Measurements from ENCODE around the gene TMEM201. TPM values are rescaled to one million over a fixed set of nuclear protein-coding genes. Genes with fewer than 3 reads are reported as not detected.

TMEM201 gene
- total and polyA plus RNA-seq, 2 of the 13 experiments (the other 11 are each of a cell fraction or from before 2014, with no cell fraction given) = 1.5 to 8.2 TPM

GRCh38 chr1:9657521-9658032, 68.9 kb downstream of the TMEM201 start:
- FAIRE-seq (no peak), ATAC-seq (no peak)
- POLR2A ChIA-PET = interaction anchor here (0.6 kb wide), 1 partner anchor 326 kb away, joined by 3 read pairs; no protein-coding TSS in a partner anchor

GRCh38 chr1:9658199-9658598, 69.5 kb downstream of the TMEM201 start:
- in situ Hi-C loops (cut with HindIII; ENCODE audit: extremely low pct_ligation_motif_present, low pct_unique_long_range_greater_than_20kb) (no loop called here), intact Hi-C loops (cut with micrococcal nuclease; ENCODE audit: unreplicated experiment) (no loop called here)
- 11% methylated on average over 4 of the region's 4 CpGs for WGBS (ENCODE audit: low lambda C conversion rate)
- peaks cover 4 to 18% of the 10 kb centered on the region in 2 experiments; a peak in 4 of 5 replicates for H3K27me3 ChIP-seq (ENCODE audit: control insufficient read depth in 1 of 2, insufficient read depth in 2 of 2, low read length in 2 of 2)
- H3K4me2 ChIP-seq (ENCODE audit: low read depth, low read length) = no peak overlapping the region
- H3K27ac ChIP-seq (ENCODE audit: extremely low read length, insufficient read depth, low read length) = no peak overlapping the region
- ChIA-PET CTCF (ENCODE audit: low intra/inter-chr PET ratio, low total read pairs) (no interaction called here), POLR2A (interaction anchor here (0.6 kb wide), 1 partner anchor 326 kb away, joined by 3 read pairs; no protein-coding TSS in a partner anchor)
- no peaks in the 10 kb centered on the region for H4K20me1 ChIP-seq (ENCODE audit: insufficient read depth, low read length)
- H3K4me3 ChIP-seq (replicated peaks in 1 of 3; ENCODE audit: insufficient read depth in 1 of 3, low read depth in 2 of 3, low read length in 3 of 3) = no peak overlapping the region
- H3K4me1 ChIP-seq (ENCODE audit: insufficient read depth, low read length) = peaks cover 9% of the 10 kb centered on the region; the same call in 1 of the 2 replicates
- H2AFZ ChIP-seq (ENCODE audit: low read length) = no peak overlapping the region
- ATAC-seq (no peak), FAIRE-seq (no peak), DNase-seq (ENCODE audit: low spot score) (no peak)
- no peaks in the 10 kb centered on the region for H3K36me3 ChIP-seq (replicated peaks in 1 of 2; ENCODE audit: control insufficient read depth in 1 of 2, insufficient read depth in 2 of 2, low read length in 2 of 2)
- no peaks in the 10 kb centered on the region for H3K9me3 ChIP-seq (ENCODE audit: low read length)
- H3K79me2 ChIP-seq (ENCODE audit: insufficient read depth, low read length) = no peaks in the 10 kb centered on the region
- BruUV-seq (replicated peaks) = no TSS peak
- no peak overlapping the region for H3K9ac ChIP-seq (ENCODE audit: insufficient read depth, low read depth, low read length)
- no peak for TF ChIP-seq RFX5 (IDR thresholded peaks at IDR 0.05; ENCODE audit: low read depth, low read length)
- TF ChIP-seq STAG1 (CRISPR knock-in tag; IDR thresholded peaks at IDR 0.05) = no peak
- no peak for TF ChIP-seq SIX4 (CRISPR knock-in tag; IDR thresholded peaks at IDR 0.05)
- TF ChIP-seq ATF2 (CRISPR knock-in tag; IDR thresholded peaks at IDR 0.05) = no peak
- TF ChIP-seq PCBP2 (optimal IDR thresholded peaks at IDR 0.05; ENCODE audit: low read depth, low read length, poor library complexity, severe bottlenecking) = no peak
- TF ChIP-seq SP4 (CRISPR knock-in tag; IDR thresholded peaks at IDR 0.05) = no peak
- TF ChIP-seq ETV6 (CRISPR knock-in tag; conservative IDR thresholded peaks at IDR 0.05) = no peak
- no peak for TF ChIP-seq BHLHE40 (IDR thresholded peaks at IDR 0.05; ENCODE audit: low read length)
- TF ChIP-seq ELF3 (CRISPR knock-in tag; IDR thresholded peaks at IDR 0.05) = no peak
- TF ChIP-seq CSRNP2 (CRISPR knock-in tag; conservative IDR thresholded peaks at IDR 0.05; ENCODE audit: low read depth) = no peak
- no peak for TF ChIP-seq ZMYM3 (CRISPR knock-in tag; IDR thresholded peaks at IDR 0.05)
- TF ChIP-seq ZBTB44 (CRISPR knock-in tag; IDR thresholded peaks at IDR 0.05) = no peak
- TF ChIP-seq HDAC2 (CRISPR knock-in tag; IDR thresholded peaks at IDR 0.05) = no peak

More at GRCh38 chr1:9657521-9658032, 68.9 kb downstream of the TMEM201 start:
- BruUV-seq (replicated peaks) = no TSS peak
- Histone ChIP-seq H4K20me1 (ENCODE audit: insufficient read depth, low read length) (no peaks in the 10 kb centered on the region), H3K79me2 (ENCODE audit: insufficient read depth, low read length) (no peaks in the 10 kb centered on the region), H3K9me3 (ENCODE audit: low read length) (no peaks in the 10 kb centered on the region), H3K4me1 (ENCODE audit: insufficient read depth, low read length) (peaks cover 9% of the 10 kb centered on the region; the same call in 1 of the 2 replicates), H3K36me3 (replicated peaks in 1 of 2; ENCODE audit: control insufficient read depth in 1 of 2, insufficient read depth in 2 of 2, low read length in 2 of 2) (no peaks in the 10 kb centered on the region), H3K4me2 (ENCODE audit: low read depth, low read length) (no peak overlapping the region), H3K27ac (ENCODE audit: extremely low read length, insufficient read depth, low read length) (no peak overlapping the region), H2AFZ (ENCODE audit: low read length) (no peak overlapping the region), H3K9ac (ENCODE audit: insufficient read depth, low read depth, low read length) (no peak overlapping the region), H3K27me3 (ENCODE audit: control insufficient read depth in 1 of 2, insufficient read depth in 2 of 2, low read length in 2 of 2) (peaks cover 4 to 24% of the 10 kb centered on the region in 2 experiments; a peak in 4 of 5 replicates), H3K4me3 (replicated peaks in 1 of 3; ENCODE audit: insufficient read depth in 1 of 3, low read depth in 2 of 3, low read length in 3 of 3) (no peak overlapping the region)
- in situ Hi-C loops (cut with HindIII; ENCODE audit: extremely low pct_ligation_motif_present, low pct_unique_long_range_greater_than_20kb) (no loop called here), intact Hi-C loops (cut with micrococcal nuclease; ENCODE audit: unreplicated experiment) (no loop called here)
- 55% methylated on average over 2 of the region's 2 CpGs for WGBS (ENCODE audit: low lambda C conversion rate)
- CTCF ChIA-PET (ENCODE audit: low intra/inter-chr PET ratio, low total read pairs) = no interaction called here
- no peak for DNase-seq (ENCODE audit: low spot score)
- no peak for TF ChIP-seq ZNF775 (CRISPR knock-in tag; IDR thresholded peaks at IDR 0.05; ENCODE audit: borderline replicate concordance)
- no peak for TF ChIP-seq ZFP36L1 (CRISPR knock-in tag; IDR thresholded peaks at IDR 0.05)
- no peak for TF ChIP-seq MAZ (IDR thresholded peaks at IDR 0.05; ENCODE audit: borderline replicate concordance, low read depth, low read length)
- no peak for TF ChIP-seq MAZ (CRISPR knock-in tag; IDR thresholded peaks at IDR 0.05; ENCODE audit: low read depth)
- no peak for TF ChIP-seq ZNF546 (CRISPR knock-in tag; conservative IDR thresholded peaks at IDR 0.05)
